HCT116 (cell line): ENCODE data around the gene POLR2J2.
"Not testable (repeated sequence)": the region's sequence is repeated elsewhere in the genome, so short reads cannot be mapped to it uniquely, and the experiment has no call there.

Source experiments
- CEBPB ChIP-seq: IDR thresholded peaks from 2 replicates; pipeline ENCODE4 v1.6.1; 2012; ENCODE audit warnings: low read depth
- CTCF ChIP-seq, 3 experiments: fragments of 200-600 bp in 1 of 3; sonication (generic) in 1 of 3; IDR thresholded peaks in 2 of 3; conservative IDR thresholded peaks in 1 of 3; 2 replicates each; pipeline ENCODE4 v1.5.1; 2012 to 2017; ENCODE audit warnings: low read depth in 2 of 3, low read length in 2 of 3, antibody characterized with exemption in 1 of 3, borderline replicate concordance in 1 of 3, control low read depth in 1 of 3, mild to moderate bottlenecking in 1 of 3, mixed read lengths in 1 of 3, mixed run types in 1 of 3, moderate library complexity in 1 of 3; ENCODE audit not compliant: insufficient read depth in 1 of 3
- POLR2A ChIP-seq: IDR thresholded peaks from 2 replicates; pipeline ENCODE4 v1.7.0; 2011; ENCODE audit warnings: borderline replicate concordance; ENCODE audit not compliant: insufficient read depth, insufficient read length; ENCODE audit errors: extremely low read depth
- RAD21 ChIP-seq: IDR thresholded peaks from 2 replicates; pipeline ENCODE4 v1.6.1; 2012; ENCODE audit warnings: low read depth, mild to moderate bottlenecking
- REST ChIP-seq: IDR thresholded peaks from 2 replicates; pipeline ENCODE4 v1.6.1; 2012; ENCODE audit warnings: low read depth
- SIN3A ChIP-seq: IDR thresholded peaks from 2 replicates; pipeline ENCODE4 v1.6.1; 2012; ENCODE audit warnings: low read depth
- YY1 ChIP-seq: IDR thresholded peaks from 2 replicates; pipeline ENCODE4 v1.6.1; 2011; ENCODE audit warnings: low read length, low read depth, moderate library complexity, mild to moderate bottlenecking; ENCODE audit not compliant: insufficient replicate concordance; ENCODE audit errors: extremely low read depth

GRCh38 chr7:102636956-102637355 is 34.5 kb downstream of the POLR2J2 start:
- TF ChIP-seq CTCF (IDR thresholded peaks at IDR 0.05 in 2 of 3, conservative IDR thresholded peaks at IDR 0.05 in 1 of 3; ENCODE audit: borderline replicate concordance in 1 of 3, insufficient read depth in 1 of 3, low read depth in 2 of 3, low read length in 2 of 3); POLR2A; SIN3A; REST; RAD21; CEBPB; YY1: not testable (repeated sequence)
